Measurements from ENCODE around the gene UBR7. TPM values are rescaled to one million over a fixed set of nuclear protein-coding genes. Genes with fewer than 3 reads are reported as not detected.
"Not testable (repeated sequence)": the region's sequence is repeated elsewhere in the genome, so short reads cannot be mapped to it uniquely, and the experiment has no call there.

The UBR7 gene
- total RNA-seq, 1 experiment from 2014 or later = 28.9 TPM

GRCh38 chr14:93206793-93207467, at the start of gene UBR7, which contains the start of gene GON7 (continued):
- TF ChIP-seq PRRX2 (CRISPR knock-in tag; IDR thresholded peaks at IDR 0.05) (no peak), ZNF121 (CRISPR knock-in tag; IDR thresholded peaks at IDR 0.05) (no peak), SP1 (CRISPR knock-in tag; conservative IDR thresholded peaks at IDR 0.05) (peak; percentile 87), ZNF512 (CRISPR knock-in tag; IDR thresholded peaks at IDR 0.05; ENCODE audit: borderline replicate concordance) (no peak), CBFB (CRISPR knock-in tag; IDR thresholded peaks at IDR 0.05; ENCODE audit: low read depth) (peak; percentile 86; the same call in 1 of the 2 replicates), E2F4 (CRISPR knock-in tag; IDR thresholded peaks at IDR 0.05; ENCODE audit: borderline replicate concordance, low read depth) (peak; percentile 92), STAT6 (CRISPR knock-in tag; conservative IDR thresholded peaks at IDR 0.05; ENCODE audit: low read depth) (0 out of 2 replicates have a peak, but pooled peaks have one; percentile 33), MYBL2 (CRISPR knock-in tag; IDR thresholded peaks at IDR 0.05) (peak; percentile 57; the same call in 1 of the 2 replicates), MAX (CRISPR knock-in tag; IDR thresholded peaks at IDR 0.05) (peak; percentile 92), PRDM15 (CRISPR knock-in tag; IDR thresholded peaks at IDR 0.05) (no peak), FOXK1 (CRISPR knock-in tag; IDR thresholded peaks at IDR 0.05) (peak; percentile 85), AFF4 (CRISPR knock-in tag; IDR thresholded peaks at IDR 0.05; ENCODE audit: borderline replicate concordance) (no peak), TP53 (CRISPR knock-in tag; IDR thresholded peaks at IDR 0.05) (0 out of 2 replicates have a peak, but pooled peaks have one; percentile 28), TEAD1 (CRISPR knock-in tag; IDR thresholded peaks at IDR 0.05) (peak; percentile 27; the same call in 1 of the 2 replicates), MXD4 (CRISPR knock-in tag; IDR thresholded peaks at IDR 0.05; ENCODE audit: borderline replicate concordance) (no peak)

- POLR2A ChIA-PET, H3K27ac Mint-ChIP-seq: not testable (repeated sequence)
Observed at GRCh38 chr14:93158349-93158748, 48.7 kb upstream of the UBR7 start.

More at GRCh38 chr14:93158349-93158748, 48.7 kb upstream of the UBR7 start:
- ATAC-seq; H3K4me3 Mint-ChIP-seq; DNase-seq (ENCODE audit: low spot score); H3K4me1 Mint-ChIP-seq; H3K9me3 Mint-ChIP-seq; H3K27me3 Mint-ChIP-seq (ENCODE audit: low read depth); H3K36me3 Mint-ChIP-seq; CTCF ChIA-PET: not testable (repeated sequence)
